ENCODE results near the gene PKP2.

DNA sequence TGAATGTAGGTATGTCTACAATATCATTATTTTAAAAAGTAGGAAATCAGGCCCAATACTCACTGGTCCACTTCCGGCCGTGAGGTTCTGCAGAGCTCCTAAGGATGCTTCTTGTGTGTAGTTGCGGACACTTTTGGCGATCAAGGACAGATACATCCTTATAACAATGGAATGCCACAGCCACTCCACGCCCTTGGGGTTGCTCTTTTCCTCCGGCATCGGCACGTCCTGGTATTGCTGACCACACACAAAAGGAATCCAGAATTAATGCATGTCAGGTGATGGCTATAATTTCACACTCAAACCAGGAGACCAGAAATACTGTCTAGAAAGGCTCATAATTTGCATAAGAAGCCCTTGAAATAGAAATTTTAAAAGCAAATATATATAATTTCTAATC lies 75.3 kb downstream of the PKP2 start:
- TF ChIP-seq POLR2A (IDR thresholded peaks at IDR 0.05) (no peak), POLR2AphosphoS5 (IDR thresholded peaks at IDR 0.05) (no peak)
- TF ChIP-seq, protein P1, sequence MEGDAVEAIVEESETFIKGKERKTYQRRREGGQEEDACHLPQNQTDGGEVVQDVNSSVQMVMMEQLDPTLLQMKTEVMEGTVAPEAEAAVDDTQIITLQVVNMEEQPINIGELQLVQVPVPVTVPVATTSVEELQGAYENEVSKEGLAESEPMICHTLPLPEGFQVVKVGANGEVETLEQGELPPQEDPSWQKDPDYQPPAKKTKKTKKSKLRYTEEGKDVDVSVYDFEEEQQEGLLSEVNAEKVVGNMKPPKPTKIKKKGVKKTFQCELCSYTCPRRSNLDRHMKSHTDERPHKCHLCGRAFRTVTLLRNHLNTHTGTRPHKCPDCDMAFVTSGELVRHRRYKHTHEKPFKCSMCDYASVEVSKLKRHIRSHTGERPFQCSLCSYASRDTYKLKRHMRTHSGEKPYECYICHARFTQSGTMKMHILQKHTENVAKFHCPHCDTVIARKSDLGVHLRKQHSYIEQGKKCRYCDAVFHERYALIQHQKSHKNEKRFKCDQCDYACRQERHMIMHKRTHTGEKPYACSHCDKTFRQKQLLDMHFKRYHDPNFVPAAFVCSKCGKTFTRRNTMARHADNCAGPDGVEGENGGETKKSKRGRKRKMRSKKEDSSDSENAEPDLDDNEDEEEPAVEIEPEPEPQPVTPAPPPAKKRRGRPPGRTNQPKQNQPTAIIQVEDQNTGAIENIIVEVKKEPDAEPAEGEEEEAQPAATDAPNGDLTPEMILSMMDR (IDR thresholded peaks at IDR 0.05), result no peak
